Tibial nerve (tissue), 4 donors: ENCODE results near the gene GRIK4. TPM values are rescaled to one million over a fixed set of nuclear protein-coding genes. Genes with fewer than 3 reads are reported as not detected.

Experiments used
- DNase-seq, 2 donors: peaks; one replicate each; pipeline ENCODE4 v3.0.0-alpha.2; 2019; ENCODE audit warnings: low spot score in 2 of 2
- H3K27ac ChIP-seq, 4 donors: fragments of 200-600 bp; sonication (generic) in 3 of 4; one replicate each; pipeline ENCODE4 v1.5.1; 2017 to 2019; ENCODE audit warnings: mild to moderate bottlenecking in 1 of 4
- H3K27me3 ChIP-seq, 2 donors: fragments of 200-600 bp; sonication (generic) in 1 of 2; one replicate each; pipeline versions ENCODE4 v1.5.1 to v1.6.0; 2017 to 2019
- H3K36me3 ChIP-seq, 3 donors: fragments of 200-600 bp; sonication (generic); one replicate each; pipeline ENCODE4 v1.5.1; 2018 to 2019
- H3K4me1 ChIP-seq, 4 donors: fragments of 200-600 bp; sonication (generic) in 3 of 4; one replicate each; pipeline ENCODE4 v1.5.1; 2017 to 2019
- H3K4me3 ChIP-seq, 4 donors: fragments of 200-600 bp; sonication (generic) in 3 of 4; one replicate each; pipeline ENCODE4 v1.5.1; 2017 to 2019; ENCODE audit warnings: mild to moderate bottlenecking in 1 of 4, moderate library complexity in 1 of 4
- H3K9me3 ChIP-seq, 4 donors: fragments of 200-600 bp; sonication (generic) in 3 of 4; one replicate each; pipeline ENCODE4 v1.5.1; 2017 to 2019
- CTCF ChIP-seq, 5 experiments: fragments of 200-600 bp in 3 of 5; fragments of 450-650 bp in 2 of 5; sonication (generic) in 3 of 5; IDR thresholded peaks; one replicate each; pipeline ENCODE4 v1.5.1; 2016 to 2019; ENCODE audit warnings: antibody characterized with exemption in 5 of 5, mild to moderate bottlenecking in 3 of 5, moderate library complexity in 2 of 5
- EP300 ChIP-seq, 2 donors: sonication (generic); formaldehyde crosslinking; IDR thresholded peaks; one replicate each; pipeline ENCODE4 v1.6.1; 2017; ENCODE audit warnings: antibody characterized with exemption in 2 of 2, mild to moderate bottlenecking in 1 of 2
- POLR2A ChIP-seq, 2 donors: fragments of 450-650 bp; IDR thresholded peaks; one replicate each; pipeline ENCODE4 v1.6.1; 2017; ENCODE audit warnings: antibody characterized with exemption in 2 of 2, mild to moderate bottlenecking in 2 of 2, moderate library complexity in 2 of 2
- whole genome bisulfite sequencing, 2 donors: methylation state at CpG; one replicate each; pipeline ENCODE4 v1.1.5; 2018; 5-methylcytosine and 5-hydroxymethylcytosine counted together
- total RNA-seq, 4 donors: library from RNA; depleted of rRNA; stranded (reverse); fragments of >200 nt; gene quantifications; one replicate each; pipeline ENCODE4 v1.1.0, GENCODE V29; 2016

Gene GRIK4
- total RNA-seq, 4 donors from 2014 or later, result 0.22 to 0.98 TPM; not detected in 2

GRCh38 chr11:120525261-120526171 is 14.0 kb downstream of the GRIK4 start:
- DNase-seq, result no peak
- WGBS, 2 donors, result 88 to 89% methylated on average over 16 of the region's 16 CpGs
- H3K36me3 ChIP-seq, result no peaks in the 10 kb centered on the region
- H3K27me3 ChIP-seq, result no peaks in the 10 kb centered on the region
- H3K4me1 ChIP-seq, result peaks cover 0 to 17% (median 0%) of the 10 kb centered on the region in 4 donors
- H3K27ac ChIP-seq, result no peak overlapping the region
- no peak for TF ChIP-seq CTCF (IDR thresholded peaks at IDR 0.05)
- no peak for TF ChIP-seq POLR2A (IDR thresholded peaks at IDR 0.05)
- no peak for TF ChIP-seq EP300 (IDR thresholded peaks at IDR 0.05)
- no peak overlapping the region for H3K4me3 ChIP-seq
- H3K9me3 ChIP-seq, result no peaks in the 10 kb centered on the region

GRCh38 chr11:120526241-120526640 is 14.7 kb downstream of the GRIK4 start:
- Histone ChIP-seq H3K27me3 (no peaks in the 10 kb centered on the region), H3K36me3 (no peaks in the 10 kb centered on the region), H3K27ac (no peak overlapping the region), H3K9me3 (no peaks in the 10 kb centered on the region), H3K4me3 (no peak overlapping the region), H3K4me1 (peaks cover 0 to 17% (median 0%) of the 10 kb centered on the region in 4 donors)
- DNase-seq, result no peak
- 94 to 95% methylated on average over 10 of the region's 10 CpGs for WGBS, 2 donors
- TF ChIP-seq POLR2A (IDR thresholded peaks at IDR 0.05) (no peak), EP300 (IDR thresholded peaks at IDR 0.05) (no peak), CTCF (IDR thresholded peaks at IDR 0.05) (no peak)

- H3K4me3 ChIP-seq, result no peak overlapping the region
- H3K4me1 ChIP-seq, result peaks cover 0 to 17% (median 0%) of the 10 kb centered on the region in 4 donors
- H3K36me3 ChIP-seq, result no peaks in the 10 kb centered on the region
- no peak for DNase-seq
- no peaks in the 10 kb centered on the region for H3K27me3 ChIP-seq
- H3K9me3 ChIP-seq, result no peaks in the 10 kb centered on the region
- 28 to 41% methylated on average over 14 to 16 of the region's 16 CpGs for WGBS, 2 donors
- H3K27ac ChIP-seq, result no peak overlapping the region
- TF ChIP-seq CTCF (IDR thresholded peaks at IDR 0.05), result no peak
- no peak for TF ChIP-seq EP300 (IDR thresholded peaks at IDR 0.05)
- no peak for TF ChIP-seq POLR2A (IDR thresholded peaks at IDR 0.05)
These were observed 15.7 kb downstream of the GRIK4 start for GRCh38 chr11:120527111-120527761.

DNA sequence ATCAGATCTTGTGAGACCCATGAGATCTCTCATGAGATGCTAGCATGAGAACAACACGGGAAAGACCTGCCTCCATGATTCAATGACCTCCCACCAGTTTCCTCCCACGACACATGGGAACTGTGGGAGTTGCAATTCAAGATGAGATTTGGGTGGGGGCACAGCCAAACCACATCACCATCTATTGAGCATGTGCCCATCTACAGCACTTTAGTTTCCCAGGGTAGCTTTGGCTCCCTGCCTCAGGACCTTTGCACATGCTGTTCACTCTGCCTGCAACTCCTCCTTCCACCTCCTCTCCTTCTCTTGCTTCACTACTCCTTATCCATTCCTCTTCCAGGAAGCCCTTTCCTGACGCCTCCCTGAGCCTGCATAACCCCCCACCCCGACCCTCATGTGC is 17.2 kb downstream of the GRIK4 start:
- Histone ChIP-seq H3K4me3 (no peak overlapping the region), H3K36me3 (no peaks in the 10 kb centered on the region), H3K4me1 (peaks cover 0 to 14% (median 0%) of the 10 kb centered on the region in 4 donors), H3K27me3 (no peaks in the 10 kb centered on the region), H3K27ac (no peak overlapping the region), H3K9me3 (no peaks in the 10 kb centered on the region)
- DNase-seq, result no peak
- 92 to 93% methylated on average over 4 of the region's 4 CpGs for WGBS, 2 donors
- TF ChIP-seq CTCF (IDR thresholded peaks at IDR 0.05) (no peak), POLR2A (IDR thresholded peaks at IDR 0.05) (no peak), EP300 (IDR thresholded peaks at IDR 0.05) (no peak)

- peaks cover 0 to 14% (median 0%) of the 10 kb centered on the region in 4 donors for H3K4me1 ChIP-seq
- H3K27me3 ChIP-seq, result no peaks in the 10 kb centered on the region
- no peaks in the 10 kb centered on the region for H3K36me3 ChIP-seq
- H3K27ac ChIP-seq, result no peak overlapping the region
- DNase-seq, result no peak
- no peak overlapping the region for H3K4me3 ChIP-seq
- TF ChIP-seq POLR2A (IDR thresholded peaks at IDR 0.05) (no peak), CTCF (IDR thresholded peaks at IDR 0.05) (no peak), EP300 (IDR thresholded peaks at IDR 0.05) (no peak)
- 88 to 96% methylated on average over 7 of the region's 7 CpGs for WGBS, 2 donors
- no peaks in the 10 kb centered on the region for H3K9me3 ChIP-seq
These were observed 17.7 kb downstream of the GRIK4 start for GRCh38 chr11:120529214-120529613.
